ENCODE data around the gene KLHL14. TPM values are rescaled to one million over a fixed set of nuclear protein-coding genes. Genes with fewer than 3 reads are reported as not detected.

Gene KLHL14
- total and polyA plus RNA-seq, 2 of the 13 experiments (the other 11 are each of a cell fraction or from before 2014, with no cell fraction given): 16.0 to 41.8 TPM

- TF ChIP-seq ZNF761 (CRISPR knock-in tag; conservative IDR thresholded peaks at IDR 0.05): no peak
- 0 out of 2 replicates have a peak, but pooled peaks have one; percentile 82 for TF ChIP-seq ZNF772 (CRISPR knock-in tag; IDR thresholded peaks at IDR 0.05)
- no peak for TF ChIP-seq MAFF (IDR thresholded peaks at IDR 0.05; ENCODE audit: low read depth, low read length)
- TF ChIP-seq ARID2 (CRISPR knock-in tag; IDR thresholded peaks at IDR 0.05; ENCODE audit: borderline replicate concordance): peak; percentile 57; the same call in 1 of the 2 replicates
- TF ChIP-seq LBX2 (CRISPR knock-in tag; IDR thresholded peaks at IDR 0.05; ENCODE audit: borderline replicate concordance): no peak; the same call in 1 of the 2 replicates
- no peak for TF ChIP-seq HMGA1 (CRISPR knock-in tag; conservative IDR thresholded peaks at IDR 0.05)
- TF ChIP-seq MYPOP (CRISPR knock-in tag; IDR thresholded peaks at IDR 0.05): no peak
- no peak for TF ChIP-seq CREM (IDR thresholded peaks at IDR 0.05)
- no peak for TF ChIP-seq CREM (CRISPR knock-in tag; IDR thresholded peaks at IDR 0.05)
- peak; percentile 95 for TF ChIP-seq PATZ1 (CRISPR knock-in tag; IDR thresholded peaks at IDR 0.05)
- no peak; the same call in 1 of the 2 replicates for TF ChIP-seq PHF21A (CRISPR knock-in tag; IDR thresholded peaks at IDR 0.05)
- TF ChIP-seq, protein P1, sequence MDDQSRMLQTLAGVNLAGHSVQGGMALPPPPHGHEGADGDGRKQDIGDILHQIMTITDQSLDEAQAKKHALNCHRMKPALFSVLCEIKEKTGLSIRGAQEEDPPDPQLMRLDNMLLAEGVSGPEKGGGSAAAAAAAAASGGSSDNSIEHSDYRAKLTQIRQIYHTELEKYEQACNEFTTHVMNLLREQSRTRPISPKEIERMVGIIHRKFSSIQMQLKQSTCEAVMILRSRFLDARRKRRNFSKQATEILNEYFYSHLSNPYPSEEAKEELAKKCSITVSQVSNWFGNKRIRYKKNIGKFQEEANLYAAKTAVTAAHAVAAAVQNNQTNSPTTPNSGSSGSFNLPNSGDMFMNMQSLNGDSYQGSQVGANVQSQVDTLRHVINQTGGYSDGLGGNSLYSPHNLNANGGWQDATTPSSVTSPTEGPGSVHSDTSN (CRISPR knock-in tag; IDR thresholded peaks at IDR 0.05; ENCODE audit: borderline replicate concordance): no peak
- no peak for TF ChIP-seq ZNF441 (CRISPR knock-in tag; IDR thresholded peaks at IDR 0.05; ENCODE audit: borderline replicate concordance)
- no peak for TF ChIP-seq ZNF224 (CRISPR knock-in tag; IDR thresholded peaks at IDR 0.05)
- TF ChIP-seq SMAD3 (CRISPR knock-in tag; IDR thresholded peaks at IDR 0.05): no peak
- no peak for TF ChIP-seq HNRNPH1 (optimal IDR thresholded peaks at IDR 0.05; ENCODE audit: low read depth, low read length)
- TF ChIP-seq SMARCC2 (IDR thresholded peaks at IDR 0.05): no peak
- peak; percentile 92 for TF ChIP-seq ZNF777 (CRISPR knock-in tag; IDR thresholded peaks at IDR 0.05)
- no peak for TF ChIP-seq THAP9 (CRISPR knock-in tag; IDR thresholded peaks at IDR 0.05; ENCODE audit: borderline replicate concordance)
- TF ChIP-seq MAFG (CRISPR knock-in tag; IDR thresholded peaks at IDR 0.05): no peak
- no peak for TF ChIP-seq ZFP82 (CRISPR knock-in tag; IDR thresholded peaks at IDR 0.05; ENCODE audit: borderline replicate concordance)
Measured at GRCh38 chr18:32770054-32770665, 2.7 kb downstream of the KLHL14 start (continued).

Data from HepG2 (cell line).